GM11168 (cell line): ENCODE results near the gene MEGF6.
"Not testable (repeated sequence)": the region's sequence is repeated elsewhere in the genome, so short reads cannot be mapped to it uniquely, and the experiment has no call there.

Experiments used
- in situ Hi-C: fragments of 300-500 bp; cut with MboI; formaldehyde crosslinking; loops from one replicate; pipeline ENCODE4 v1.12.0; 2022; ENCODE audit warnings: low sequenced_read_pairs; ENCODE audit not compliant: unreplicated experiment

Gene MEGF6

DNA sequence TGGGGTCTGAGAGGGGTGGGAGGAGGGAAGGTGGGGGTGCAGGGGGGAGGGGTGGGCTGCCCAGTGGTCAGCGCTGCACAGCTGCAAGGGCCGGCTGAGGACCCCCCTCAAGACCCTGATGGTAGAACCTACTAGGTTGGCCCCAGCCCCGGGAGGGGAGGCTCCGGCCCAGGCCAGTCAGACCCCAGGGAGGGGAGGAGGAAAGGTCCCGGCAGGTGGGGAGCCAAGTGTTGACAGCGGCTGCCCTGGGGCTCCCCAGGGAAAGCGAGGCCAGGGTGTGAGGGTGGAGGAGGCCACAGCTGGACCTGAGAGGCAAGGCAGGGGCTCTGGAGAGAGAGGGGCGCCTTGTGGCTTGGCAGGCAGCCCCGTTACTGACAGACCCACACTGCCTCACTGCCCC lies 31.1 kb downstream of the MEGF6 start:
- in situ Hi-C loops: no loop called here

DNA sequence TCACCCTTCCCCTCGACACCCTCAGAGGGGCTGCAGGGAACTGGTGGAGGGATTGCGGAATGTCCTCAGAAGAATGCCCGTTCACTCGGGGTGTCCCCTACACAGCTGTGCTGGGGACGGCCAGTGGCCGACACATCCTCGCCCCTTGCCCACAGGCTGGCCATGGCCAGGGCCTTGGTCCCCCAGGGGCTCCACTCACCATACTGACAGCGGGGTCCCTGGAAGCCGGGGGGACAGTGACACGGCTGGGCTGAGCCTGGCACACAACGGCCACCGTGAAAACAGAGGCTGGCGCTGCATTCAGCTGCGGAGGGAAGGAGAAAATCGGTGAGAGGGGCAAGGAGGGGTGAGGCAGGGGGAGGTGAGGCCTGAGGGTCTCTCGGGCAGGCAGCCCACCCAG lies 31.7 kb downstream of the MEGF6 start:
- in situ Hi-C loops: no loop called here

GRCh38 chr1:3578906-3579305 lies 32.4 kb downstream of the MEGF6 start:
- in situ Hi-C loops: no loop called here

- in situ Hi-C loops: no loop called here
These were observed 32.9 kb downstream of the MEGF6 start for GRCh38 chr1:3578433-3578805.

- in situ Hi-C loops: no loop called here
These were observed 33.4 kb downstream of the MEGF6 start for GRCh38 chr1:3577711-3578432.

- in situ Hi-C loops: no loop called here
These were observed 34.0 kb downstream of the MEGF6 start for GRCh38 chr1:3577300-3577699.

GRCh38 chr1:3575993-3576392 lies 35.3 kb downstream of the MEGF6 start:
- in situ Hi-C loops: no loop called here

- in situ Hi-C loops: not testable (repeated sequence)
These were observed 35.8 kb downstream of the MEGF6 start for GRCh38 chr1:3575515-3575914.

GRCh38 chr1:3573500-3573899 lies 37.8 kb downstream of the MEGF6 start:
- in situ Hi-C loops: no loop called here

- in situ Hi-C loops: not testable (repeated sequence)
These were observed 38.7 kb downstream of the MEGF6 start for GRCh38 chr1:3572638-3573037.

DNA sequence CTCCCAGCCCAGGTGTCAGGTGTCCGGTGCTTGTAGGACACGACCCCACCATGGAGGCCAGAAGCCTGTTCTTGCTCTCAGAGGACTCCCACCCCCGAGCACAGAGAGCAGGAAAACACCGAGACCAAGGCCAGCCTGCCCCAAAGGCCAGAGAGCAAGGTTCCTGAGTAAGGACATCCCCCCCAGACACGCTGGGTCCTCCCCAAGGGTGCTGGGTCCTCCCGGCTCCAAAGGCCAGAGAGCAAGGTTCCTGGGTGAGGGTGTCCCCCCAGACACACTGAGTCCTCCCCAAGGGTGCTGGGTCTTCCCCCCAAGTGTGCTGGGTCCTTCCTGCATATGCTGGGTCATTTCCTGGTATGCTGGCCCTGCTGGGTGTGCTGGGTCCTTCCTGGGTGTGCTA lies 40.0 kb downstream of the MEGF6 start:
- in situ Hi-C loops: no loop called here

GRCh38 chr1:3570066-3570986 lies 41.0 kb downstream of the MEGF6 start:
- in situ Hi-C loops: no loop called here

DNA sequence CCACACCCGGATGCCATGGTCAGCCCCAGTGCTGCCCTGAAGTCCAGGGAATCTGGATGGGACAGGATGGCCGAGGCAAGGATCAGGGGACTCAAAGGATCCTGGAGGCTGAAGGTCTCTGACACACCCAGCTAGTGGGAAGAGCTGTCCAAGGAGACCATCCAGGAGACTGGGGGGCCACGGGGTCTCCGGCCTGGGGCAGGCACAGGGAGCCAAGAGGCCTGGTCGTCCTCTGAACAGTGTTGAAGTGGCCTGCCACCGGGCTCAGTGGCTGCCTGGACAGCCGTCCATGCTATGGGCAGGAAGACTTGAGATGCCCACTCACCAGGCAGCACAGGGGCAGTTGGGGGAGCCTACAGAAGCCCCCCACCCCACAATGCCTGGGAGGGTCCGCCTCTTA lies 41.9 kb downstream of the MEGF6 start:
- in situ Hi-C loops: no loop called here

DNA sequence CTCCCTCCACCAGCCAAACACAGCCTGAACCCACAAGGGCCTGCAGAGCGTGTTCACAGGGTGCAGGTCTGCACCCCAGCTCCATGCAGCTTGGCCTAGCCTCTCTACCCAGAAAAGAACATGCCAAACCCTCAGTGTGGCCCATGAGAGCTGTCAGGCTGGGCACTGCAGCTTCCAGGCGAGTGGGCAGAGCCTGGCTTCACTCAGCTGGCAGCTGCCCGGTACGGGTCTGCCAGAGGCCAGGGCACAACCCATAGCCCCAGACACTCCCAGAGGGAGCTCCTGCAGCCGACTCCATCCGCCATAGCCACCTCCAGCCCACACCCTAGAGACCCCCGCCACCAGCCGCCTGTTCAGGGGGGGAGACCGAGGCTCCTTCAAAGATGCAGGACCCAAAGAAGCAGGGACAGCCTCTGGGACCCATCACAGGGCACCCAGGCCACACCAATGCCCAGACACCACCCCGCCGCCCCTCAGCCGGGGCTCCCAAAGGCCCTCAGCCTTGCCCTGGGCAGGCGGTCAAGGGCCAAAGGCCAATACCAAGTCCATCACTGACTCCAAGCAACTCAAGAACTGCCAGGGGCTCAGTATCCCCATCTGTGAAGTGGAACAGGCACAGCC lies 42.4 kb downstream of the MEGF6 start:
- in situ Hi-C loops: no loop called here

- in situ Hi-C loops: no loop called here
These were observed 44.1 kb downstream of the MEGF6 start for GRCh38 chr1:3566951-3567804.

DNA sequence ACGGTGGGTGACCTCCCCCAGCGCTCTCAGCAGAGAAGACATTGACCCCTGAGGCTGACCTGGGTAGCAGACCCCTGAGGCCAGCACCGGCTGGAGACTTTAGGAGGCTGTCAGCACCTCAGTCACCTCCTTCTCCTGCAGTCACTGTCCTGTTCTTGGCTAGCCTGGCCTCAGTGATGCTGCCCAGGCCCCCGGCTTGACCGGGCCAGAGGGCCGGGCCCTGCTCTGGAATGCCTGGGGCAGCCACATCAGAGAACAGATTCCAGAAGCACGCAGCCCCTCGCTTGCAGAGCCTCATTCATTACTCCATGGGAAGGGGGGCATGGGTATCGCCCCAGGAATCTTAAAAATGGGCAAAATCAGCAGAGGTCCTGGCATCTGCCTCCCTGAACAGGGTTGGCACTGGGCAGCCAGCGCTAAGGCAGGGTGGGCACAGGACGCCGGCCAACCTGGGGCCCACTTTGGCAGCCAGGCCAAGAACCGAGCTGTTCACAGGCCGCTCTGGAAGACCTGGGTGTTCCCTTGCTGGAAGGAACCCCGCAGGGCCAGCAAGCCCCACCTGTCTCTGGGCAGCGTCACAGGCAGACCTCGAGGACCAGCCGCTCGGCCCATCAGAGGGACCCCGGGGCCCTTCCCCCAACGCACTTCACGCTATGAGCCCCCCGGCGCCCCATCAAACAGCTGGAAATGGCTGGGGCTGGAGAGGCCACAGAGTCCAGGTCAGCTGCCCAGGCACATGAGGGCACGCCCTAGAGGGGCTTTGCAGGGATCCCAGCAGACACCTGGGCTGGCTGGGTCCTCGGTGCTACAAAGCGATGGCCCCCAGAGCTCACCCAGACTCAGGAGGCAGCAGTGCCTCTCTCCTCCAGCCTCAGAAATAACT lies 45.1 kb downstream of the MEGF6 start:
- in situ Hi-C loops: no loop called here

DNA sequence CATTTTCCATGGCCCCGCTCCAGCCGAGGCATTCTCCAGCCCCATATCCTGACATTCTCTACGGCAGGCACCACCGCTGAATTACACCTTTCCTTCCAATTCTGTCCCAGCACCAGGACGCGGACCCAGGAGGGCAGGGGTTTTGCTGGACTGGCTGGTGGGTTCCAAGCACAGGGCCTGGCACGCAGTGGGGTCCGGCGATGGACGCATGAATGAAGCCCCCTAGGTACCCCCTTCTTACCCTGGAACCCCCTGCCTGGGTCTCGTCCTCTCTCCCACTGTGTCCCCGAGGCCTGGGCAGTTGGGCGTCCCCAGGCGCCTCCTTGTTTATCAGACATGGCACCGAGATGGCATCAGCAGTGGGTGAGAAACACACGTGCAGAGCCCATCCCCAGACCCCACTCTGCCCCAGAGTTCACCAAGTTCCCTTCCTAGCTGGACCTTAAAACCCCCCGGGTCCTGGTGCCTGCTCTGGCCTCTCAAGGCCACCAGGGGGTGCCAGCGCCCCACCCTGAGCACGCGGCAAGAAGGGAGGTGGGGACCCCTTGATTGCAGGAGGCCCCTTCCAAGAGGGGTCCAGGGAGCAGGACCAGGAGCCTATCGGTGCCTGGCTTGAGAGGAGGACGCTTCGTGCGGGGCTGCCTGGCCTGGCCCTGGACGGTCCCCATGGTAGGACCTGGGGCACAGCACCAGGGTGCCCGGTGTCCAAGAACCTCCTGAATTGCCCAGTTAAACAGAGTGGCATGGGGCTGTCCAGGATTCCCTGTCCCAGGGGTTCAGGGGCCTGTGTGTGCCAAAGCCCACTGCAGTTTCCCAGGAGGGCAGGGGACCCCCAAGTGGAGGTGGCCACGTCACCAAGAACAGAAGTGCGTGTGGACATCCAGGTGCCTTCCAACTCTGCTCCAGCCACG lies 46.1 kb downstream of the MEGF6 start:
- in situ Hi-C loops: no loop called here

DNA sequence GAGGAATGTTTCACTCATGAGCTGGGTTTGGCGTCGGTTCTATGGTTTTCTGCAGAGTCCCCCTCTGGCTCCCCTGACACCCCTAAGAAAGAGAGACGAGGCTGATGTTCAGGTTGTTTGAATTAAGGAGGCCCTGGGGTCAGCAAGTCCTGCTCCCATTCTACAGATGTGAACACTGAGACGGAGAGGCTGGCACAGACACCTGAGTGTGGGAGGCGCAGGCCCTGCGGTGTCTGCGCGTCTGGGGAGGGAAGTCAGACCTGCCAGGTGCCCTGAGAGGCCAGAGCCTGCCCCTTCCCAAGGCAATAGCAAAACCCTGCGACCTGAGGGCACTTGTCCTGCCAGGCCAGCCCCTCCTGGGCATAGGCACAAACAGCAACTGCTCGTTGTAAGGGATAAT lies 47.7 kb downstream of the MEGF6 start:
- in situ Hi-C loops: no loop called here
